Measurements from ENCODE around the gene FCRL5.
"Not testable (repeated sequence)": the region's sequence is repeated elsewhere in the genome, so short reads cannot be mapped to it uniquely, and the experiment has no call there.

The FCRL5 gene

DNA sequence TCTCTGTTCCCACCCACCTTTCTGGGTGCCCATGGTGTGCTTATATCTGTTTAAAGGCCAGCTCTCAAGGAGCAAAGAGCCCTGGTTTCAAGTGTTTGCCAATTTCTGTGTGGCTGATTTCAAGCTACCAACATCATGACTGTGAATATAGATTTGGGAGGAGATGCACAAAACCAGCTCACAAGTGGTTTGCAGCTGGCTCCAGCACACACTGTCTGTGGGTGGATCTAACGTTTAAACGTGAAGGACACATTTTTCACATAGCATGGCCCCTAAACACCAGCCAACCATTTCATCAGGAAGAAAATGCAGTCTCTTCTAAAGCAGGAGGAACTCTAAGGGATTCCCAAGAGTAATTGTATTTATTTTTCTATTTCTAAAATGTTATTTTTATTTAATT is 65.2 kb downstream of the FCRL5 start:
- no peak for DNase-seq

DNA sequence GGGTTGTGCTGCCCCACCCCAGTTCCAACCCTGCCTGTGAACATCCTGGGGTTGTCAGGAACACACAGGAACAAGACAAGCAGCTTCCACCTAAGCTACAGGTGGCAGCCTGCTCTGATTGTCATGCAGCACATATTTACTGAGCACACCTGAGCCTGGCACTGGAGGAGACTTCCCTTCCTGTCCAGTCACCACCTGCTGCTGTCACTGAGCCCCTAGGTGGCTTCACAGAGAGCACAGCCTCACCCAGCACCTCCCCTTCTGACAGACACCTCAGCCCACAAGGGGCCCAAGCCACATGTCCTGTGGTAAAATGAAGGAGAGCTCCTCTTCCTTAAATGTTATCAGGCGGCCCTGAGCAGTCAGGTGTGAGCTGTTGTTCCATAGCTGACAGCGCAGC is 65.9 kb downstream of the FCRL5 start:
- not testable (repeated sequence) for DNase-seq

DNA sequence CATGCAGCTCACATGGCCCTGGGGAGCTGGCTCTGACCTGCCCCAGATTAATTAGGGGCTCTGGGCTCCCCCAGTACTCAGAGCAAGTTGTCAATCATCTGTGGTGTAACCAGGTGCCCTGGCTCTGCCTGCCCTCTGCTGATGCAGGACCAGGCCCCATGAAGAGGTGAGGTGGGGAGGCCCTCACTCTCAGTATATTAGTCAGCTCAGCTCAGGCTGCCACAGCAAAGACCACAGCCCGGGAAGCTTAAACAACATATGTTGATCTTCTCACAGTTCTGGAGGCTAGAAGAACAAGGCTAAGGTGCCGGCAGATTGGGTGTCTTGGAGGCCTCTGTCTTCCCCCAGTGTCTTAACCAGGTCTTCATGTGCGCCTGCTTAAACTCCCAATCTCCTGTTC is 66.5 kb downstream of the FCRL5 start:
- no peak for DNase-seq

DNA sequence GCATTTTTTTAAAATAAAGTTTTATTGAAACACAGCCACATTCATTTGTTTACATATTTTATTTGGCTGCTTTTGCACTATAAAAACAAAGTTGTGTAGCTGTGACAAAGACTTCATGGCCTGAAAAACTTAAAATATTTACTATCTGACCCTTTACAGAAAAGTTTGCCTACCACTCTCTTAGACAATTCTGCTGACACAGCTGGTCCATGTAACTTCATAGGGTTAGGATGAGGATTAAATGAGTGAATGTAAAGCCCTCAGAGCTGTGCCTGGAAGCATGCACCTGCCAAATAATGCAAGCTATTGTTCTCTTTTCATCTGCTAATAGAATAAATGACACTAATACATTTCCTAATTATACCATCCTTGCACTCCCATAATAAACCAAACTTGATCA is 67.7 kb downstream of the FCRL5 start:
- no peak for DNase-seq

DNA sequence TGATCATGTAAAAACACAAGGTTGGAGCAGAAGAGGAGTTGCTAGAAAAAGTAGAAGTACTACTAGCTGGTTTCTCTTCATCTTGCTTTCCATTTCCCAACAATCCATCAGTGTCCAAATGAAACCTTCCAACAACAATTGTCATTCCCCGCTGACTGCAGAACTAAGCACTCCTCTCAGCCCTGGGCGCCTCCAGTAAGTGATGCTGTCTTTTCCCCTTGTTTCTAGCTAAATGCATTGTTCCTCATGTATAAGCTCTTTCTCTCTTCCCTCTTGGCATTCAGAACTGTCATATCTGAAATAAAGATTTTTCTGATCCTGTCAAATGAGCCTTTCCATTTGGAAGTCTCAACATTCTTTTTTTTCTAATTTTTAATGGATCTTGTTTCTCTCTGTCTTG is 68.7 kb downstream of the FCRL5 start:
- no peak for DNase-seq

DNA sequence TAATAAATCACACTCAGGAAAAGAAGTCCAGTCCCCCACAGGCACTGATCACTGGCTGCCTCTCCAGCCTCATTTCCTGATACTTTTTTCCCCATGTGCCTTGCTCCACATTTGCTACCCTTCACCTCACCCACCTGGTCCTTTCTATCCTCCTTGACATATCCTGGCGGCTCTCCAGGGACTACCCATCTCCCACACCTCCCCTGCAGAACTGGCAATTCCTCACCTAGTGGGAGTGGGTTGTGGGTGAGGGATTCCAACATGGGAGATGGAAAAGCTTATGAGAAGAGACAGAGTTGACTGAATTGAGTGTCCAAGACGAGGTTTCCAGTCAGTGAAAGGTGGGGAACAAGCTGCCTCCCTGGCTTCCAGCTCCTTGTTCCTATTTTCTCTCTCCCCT is 69.6 kb downstream of the FCRL5 start:
- no peak for DNase-seq

DNA sequence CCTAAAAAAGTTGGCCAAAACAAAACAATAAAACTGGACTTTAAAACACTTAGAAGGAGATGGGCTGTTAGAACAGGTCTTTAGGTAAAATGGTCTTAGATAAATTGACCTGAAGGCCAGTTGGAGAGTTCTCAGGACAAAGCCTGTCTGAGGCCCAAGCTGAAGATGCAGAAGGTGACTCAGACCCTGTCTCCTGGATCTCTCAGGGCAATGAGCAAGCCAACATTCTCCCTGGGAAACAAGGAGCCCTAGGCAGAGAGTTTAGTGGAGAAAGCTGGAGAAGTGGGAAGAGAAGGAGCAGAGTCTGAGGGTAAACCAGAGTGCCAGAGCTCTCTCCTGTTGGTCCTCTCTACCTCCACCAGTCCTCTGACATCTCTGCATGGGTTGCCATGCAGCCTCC is 70.1 kb downstream of the FCRL5 start:
- DNase-seq, result no peak

DNA sequence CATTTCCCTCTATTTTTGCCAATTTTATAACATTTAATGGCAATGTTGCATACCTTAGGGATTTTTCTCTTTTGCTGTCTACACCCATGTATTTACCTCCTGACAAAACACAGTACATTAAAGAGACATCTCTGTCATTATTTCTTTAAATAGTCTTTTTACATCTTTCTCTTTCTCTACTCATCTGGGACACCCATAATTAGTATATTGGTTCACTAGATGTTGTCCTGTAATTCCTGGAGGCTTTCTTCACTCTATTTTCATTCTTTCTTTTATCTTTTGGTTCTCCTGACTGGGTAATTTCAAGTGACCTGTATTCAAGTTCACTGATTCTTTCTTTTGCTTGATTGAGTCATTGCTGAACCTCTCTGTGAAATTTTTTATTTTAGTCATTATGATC is 74.3 kb downstream of the FCRL5 start:
- no peak for DNase-seq

DNA sequence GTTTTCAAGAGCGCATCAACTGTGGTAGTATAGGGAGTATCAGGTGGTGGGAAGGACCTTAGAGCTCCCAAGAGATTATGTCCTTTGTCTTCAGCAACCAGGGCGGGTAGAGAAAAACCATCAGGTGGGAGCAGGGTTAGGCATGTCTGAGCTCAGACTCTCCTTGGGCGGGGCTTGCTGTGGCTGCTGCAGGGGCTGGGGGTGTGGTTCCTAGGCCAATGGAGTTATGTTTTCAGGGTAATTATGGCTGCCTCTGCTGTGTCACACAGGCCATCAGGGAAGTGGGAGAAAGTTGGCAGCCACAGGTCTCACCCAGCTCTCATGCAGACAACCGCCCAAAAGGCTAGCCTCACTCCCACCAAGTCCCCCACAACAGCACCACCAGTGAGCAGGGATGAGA is 74.9 kb downstream of the FCRL5 start:
- DNase-seq, result no peak

DNA sequence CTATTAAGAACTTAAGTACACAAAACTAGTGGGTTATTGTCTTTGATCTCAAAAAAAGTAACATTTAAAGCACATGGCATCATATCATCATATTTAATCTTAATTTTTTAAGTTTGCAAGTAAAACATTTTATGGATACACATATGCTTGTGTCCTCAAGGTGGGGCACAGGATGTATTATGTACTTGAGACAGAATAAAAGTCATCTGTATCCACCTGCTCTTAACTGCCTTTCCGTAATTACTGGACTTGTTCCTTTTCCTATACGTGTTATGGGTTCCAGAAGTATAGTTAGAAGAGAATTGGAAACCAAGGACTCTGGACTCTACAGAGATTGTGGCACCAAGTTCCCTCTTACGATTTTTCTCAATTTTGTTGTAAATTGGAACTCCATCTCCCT is 79.4 kb downstream of the FCRL5 start:
- no peak for DNase-seq

DNA sequence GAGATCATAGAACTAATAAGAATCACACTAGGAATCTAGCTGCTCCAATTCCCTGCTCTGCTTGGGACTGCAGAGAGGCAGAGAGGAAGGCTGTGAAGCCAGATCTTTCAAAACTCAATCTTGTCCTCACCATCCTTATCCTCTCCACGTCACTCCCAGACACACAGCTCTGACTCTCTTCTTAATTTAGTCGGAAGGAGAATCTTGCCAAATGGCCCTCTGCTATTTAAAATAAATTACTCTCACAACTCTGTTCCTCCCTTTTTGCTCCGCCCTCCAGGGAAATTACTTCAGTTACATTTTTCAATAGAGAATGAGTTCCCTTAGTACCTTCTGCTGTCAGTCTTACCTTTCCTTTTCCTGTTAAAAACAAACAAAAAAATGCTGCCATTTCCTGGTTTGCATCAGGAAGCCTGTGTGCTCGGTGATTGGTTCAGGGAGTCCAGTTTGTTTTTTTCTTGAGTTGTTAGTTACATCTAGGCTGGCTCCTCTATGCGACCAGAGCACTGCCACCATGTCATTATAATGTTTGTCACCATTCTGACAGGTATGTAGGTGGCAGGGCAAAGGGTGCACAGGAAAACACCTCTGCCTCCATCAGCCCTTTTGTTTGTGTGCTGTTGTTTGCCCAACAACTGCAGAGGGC is 80.1 kb downstream of the FCRL5 start:
- DNase-seq, result no peak

DNA sequence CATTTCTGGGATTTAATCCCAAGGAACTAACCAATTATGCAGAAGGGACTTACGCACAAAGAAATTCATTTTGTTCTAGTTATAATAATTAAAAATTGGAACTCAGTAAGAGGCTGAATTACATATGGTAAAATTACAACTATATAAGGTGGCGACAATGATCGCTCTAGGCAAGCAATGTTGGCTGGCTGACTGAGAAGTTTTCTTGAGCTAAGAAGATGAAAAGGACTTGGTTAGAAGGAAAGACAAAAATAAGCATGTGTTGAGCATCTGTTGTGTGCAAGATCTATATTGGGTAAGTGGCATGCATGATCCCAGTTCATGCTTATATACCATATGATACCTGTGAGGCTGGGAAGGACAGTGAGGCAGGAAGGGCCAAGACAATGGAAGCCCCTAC is 80.8 kb downstream of the FCRL5 start:
- DNase-seq, result no peak

DNA sequence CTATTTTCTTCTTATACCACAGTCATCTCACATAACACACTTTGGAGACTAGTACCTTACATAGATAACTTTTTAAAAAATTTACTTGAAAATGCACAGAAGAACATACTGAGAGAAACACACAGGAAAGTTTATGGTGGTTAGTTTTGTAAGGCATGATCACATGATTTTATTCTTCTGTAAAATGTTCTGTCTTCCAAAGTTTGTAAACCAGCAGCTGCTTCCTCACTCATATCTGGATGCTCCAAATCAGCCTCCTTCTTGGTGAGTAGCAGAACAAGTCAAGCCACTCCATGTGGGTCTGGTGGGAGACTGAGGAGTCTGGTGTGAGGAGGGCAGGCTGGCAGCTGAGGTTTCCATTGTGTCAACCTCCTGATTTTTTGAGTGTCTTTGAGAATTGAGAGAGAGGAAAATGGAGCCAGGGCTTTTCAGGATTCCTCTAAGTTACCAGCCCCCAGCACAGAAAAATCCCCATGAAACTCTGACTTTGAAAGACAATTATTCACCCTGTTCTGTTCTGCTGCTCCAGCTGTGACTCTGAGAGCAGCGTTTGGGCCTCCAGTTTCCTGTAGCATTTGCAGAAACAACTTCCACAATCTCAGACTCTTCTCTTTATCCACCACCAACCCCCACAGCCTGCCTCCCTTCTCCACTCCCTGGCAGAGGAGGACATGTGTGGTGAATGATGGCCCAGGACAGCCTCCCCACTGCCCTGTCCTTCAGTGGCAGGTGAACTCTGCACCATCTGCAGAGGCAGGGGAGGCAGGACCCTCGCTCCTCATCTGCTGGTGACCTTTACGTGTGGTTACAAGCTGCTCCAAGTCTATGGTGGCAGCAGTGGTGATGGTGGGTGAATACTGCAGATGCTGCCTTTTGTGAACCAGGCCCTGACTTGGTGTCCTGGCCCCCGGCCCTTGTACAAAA is 82.3 kb downstream of the FCRL5 start:
- DNase-seq, result no peak

DNA sequence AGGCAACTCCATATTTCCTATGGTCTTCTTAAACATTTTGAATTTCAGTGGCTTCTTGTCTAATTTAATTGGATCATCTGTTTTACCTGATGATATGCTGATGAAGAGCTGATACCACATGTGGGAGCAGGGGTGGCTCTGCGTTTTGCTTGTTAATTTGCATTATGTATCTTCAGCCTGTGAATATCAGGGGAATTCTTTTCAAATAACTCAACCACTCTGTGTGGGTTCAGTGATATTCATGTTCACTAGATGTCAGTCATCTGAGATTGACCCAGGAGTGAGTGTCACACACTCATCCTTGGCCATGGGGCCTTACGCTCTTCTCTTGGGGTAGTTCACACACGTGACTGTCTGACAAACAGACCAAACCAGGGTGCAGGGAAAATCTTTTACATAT is 83.0 kb downstream of the FCRL5 start:
- no peak for DNase-seq

DNA sequence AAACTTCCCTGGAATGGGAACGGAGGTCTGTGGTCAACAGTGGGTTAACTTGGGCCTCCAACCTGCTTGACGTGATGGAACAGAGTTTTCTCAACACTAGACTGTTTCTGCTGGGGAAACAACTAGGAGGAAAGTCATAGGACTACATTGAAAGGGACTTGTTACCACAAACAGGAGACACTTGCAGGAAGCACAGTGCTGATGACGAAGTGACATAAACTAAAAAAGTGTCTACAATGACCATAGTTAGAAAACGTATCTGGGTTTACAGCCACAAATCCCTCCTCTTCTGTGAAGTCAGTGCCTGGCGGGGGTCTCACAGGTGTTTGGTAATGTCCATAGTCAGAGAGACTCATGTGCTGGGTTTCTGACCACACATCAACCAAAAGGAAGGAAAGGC is 86.3 kb downstream of the FCRL5 start:
- DNase-seq, result no peak
